HG02610 (cell line): Measurements from ENCODE around the gene MRPL10.

ENCODE experiments used
- ATAC-seq: cut with Tn5 transposase; IDR thresholded peaks from one replicate; pipeline ENCODE4 v1.9.1; 2021; ENCODE audit warnings: mild to moderate bottlenecking, moderate library complexity; ENCODE audit not compliant: unreplicated experiment

MRPL10 gene

DNA sequence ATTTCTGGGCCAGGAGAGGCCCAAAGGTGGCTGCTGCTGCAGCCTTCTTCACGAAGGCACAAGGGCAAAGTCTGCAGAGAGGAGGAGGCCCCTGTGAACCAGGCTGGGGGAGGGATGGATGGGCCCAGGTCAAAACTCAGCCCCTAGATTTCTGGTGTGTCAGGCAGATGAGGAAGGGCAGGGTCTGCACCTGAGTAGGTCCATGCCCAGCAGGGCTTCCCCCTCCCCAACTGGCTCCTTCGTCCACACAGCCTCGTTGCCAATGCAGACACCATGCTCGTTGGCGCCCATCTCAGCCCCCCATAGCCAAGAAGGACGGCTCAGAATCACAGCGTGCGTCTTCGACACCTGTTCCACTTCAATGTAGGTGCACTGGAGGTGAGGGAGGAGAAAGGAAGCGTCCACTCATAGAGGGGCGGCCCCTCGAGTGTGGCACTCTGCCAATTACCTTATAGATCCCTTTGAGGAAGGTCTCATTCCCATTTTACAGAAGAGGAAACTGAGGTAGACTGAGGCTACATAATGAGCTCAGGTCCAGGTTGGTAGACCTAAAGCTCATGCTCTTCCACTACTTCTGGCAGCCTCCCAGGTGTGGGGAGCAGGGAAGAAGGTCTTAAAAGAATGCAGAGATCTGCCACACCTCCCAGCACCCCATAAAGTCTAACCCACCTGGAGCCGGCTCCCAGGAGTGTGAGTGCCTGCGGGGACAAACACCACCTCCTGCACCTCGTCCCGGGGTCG, 8.8 kb upstream of the MRPL10 start:
- ATAC-seq = no peak

DNA sequence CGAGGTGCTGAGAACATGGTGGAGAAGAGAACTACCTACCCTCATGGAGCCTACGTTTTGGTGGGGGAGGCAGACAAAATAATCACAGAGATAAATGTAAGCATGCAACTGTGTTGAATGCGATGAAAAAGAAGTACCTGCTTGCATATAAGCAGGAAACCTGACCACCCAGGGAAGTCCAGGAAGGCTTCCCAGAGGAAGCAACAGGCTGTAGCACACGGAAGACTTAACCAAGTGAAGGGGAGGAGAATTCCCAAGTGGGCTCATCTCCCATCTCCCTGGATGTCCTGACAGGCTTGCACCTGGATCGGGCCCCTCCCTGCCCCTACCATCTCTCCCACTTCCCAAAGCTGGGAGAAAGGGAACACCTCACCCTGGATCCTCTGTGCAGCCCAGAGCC, 7.7 kb upstream of the MRPL10 start:
- no peak for ATAC-seq

- no peak for ATAC-seq
These were observed 7.3 kb upstream of the MRPL10 start for GRCh38 chr17:47838636-47839035.

DNA sequence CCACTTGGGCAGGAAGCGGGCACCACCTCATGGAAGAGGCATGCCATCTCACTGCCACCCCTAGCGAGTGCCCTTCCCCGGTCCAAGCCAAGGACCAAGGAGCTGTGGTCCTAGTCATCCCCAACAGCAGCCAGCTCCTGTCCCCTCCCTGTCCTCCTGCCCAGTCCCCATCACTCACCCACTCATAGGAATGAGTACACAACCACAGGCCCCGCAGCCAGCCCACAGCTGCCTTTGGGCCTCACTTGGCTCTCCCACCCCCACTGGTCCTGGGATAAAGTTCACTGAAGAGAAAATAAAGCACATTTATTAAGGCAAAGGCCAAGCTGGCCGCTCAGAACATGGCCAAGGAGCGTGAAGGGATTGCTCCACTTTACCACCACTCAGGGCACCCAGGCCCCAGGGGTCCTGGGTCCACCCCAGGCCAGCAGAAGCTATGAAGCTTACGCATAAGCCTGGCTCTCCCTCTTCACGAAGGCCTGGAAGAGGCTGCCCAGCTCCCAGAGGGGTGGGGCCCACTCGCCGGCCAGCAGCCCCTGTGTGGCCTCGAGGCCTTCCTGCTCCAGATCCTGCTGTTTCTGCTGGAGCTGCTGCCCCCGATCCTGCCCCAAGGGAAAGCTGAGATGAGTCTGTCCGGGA, 6.2 kb upstream of the MRPL10 start:
- ATAC-seq = no peak

DNA sequence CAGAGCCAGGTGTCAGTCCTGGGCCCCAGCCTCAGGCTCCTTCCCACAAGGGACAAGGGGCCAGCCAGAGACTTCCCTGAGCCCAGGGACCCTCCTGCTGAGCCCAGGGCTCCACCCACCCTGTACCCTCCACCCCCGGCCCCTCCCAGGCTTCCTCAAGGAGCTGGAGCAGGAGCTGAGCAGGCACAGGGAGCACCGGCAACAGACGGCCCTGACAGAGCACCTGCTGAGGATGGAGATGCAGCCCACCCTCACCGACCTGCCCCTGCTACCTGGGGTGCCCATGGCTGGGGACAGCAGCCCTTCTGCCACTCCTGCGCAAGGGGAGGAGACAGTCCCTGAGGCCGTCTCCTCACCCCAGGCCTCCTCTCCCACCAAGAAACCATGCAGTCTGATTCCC, 5.3 kb upstream of the MRPL10 start:
- ATAC-seq = no peak

DNA sequence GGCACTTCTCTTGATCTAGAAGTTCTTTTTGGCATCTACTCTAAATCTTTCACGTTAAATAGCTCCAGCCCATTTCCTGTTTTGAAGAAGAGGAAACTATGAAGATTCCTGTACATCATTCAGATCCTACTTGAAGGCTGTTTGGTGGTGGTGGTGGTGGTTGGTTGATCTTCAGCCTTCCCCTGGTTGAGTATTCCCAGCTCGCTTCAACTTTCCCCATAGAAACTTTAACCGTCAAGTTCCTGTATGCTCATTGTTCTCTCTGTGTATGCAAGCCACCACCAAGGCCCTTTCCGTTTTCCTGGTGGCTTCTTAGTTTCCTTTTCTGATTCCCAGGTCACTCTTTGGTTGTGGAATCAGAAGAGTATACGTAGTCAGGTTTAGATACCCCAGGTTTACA, 3.4 kb upstream of the MRPL10 start:
- ATAC-seq = no peak

- ATAC-seq = no peak
These were observed 590 bp upstream of the MRPL10 start for GRCh38 chr17:47831934-47832327.

DNA sequence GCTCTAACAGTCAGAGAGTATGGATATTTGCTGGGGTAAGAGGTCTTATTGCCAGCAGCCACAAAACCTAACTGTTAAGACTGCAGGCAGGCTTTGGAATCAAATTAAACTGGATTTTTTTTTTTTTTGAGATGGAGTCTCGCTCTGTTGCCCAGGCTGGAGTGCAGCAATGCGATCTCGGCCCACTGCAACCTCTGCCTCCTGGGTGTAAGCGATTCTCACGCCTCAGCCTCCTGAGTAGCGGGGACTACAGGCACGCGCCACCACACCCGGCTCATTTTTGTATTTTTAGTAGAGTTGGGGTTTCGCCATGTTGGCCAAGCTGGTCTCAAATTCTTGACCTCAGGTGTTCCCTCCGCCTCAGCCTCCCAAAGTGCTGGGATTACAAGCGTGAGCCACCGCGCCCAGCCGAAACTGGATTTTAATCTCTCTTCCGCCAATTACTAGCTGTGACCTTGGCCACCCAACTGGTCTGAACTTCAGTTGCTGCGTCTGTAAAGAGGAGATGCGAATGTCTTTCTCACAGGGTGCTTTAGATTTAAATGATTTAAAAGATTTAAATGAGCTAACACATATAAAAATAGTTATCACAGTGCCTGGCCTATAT, 842 bp downstream of the MRPL10 start:
- no peak for ATAC-seq

DNA sequence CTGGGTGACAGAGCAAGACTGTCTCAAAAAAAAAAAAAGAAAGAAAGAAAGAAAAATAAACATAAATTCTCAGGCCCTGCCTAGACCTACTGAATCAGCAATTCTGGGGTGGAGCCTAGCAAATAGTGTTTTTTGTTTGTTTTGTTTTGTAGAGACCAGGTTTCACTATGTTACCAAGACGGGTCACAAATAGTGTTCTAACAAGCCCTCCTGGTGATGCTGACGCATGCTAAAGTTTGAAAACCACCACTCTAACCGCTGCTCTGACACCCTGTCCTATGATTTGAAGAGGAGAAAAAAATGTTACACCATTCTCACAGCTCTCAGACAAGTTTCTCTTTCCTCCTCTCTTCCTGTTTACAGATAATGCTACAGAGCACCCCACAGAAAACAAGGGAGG, 1.5 kb downstream of the MRPL10 start:
- no peak for ATAC-seq

DNA sequence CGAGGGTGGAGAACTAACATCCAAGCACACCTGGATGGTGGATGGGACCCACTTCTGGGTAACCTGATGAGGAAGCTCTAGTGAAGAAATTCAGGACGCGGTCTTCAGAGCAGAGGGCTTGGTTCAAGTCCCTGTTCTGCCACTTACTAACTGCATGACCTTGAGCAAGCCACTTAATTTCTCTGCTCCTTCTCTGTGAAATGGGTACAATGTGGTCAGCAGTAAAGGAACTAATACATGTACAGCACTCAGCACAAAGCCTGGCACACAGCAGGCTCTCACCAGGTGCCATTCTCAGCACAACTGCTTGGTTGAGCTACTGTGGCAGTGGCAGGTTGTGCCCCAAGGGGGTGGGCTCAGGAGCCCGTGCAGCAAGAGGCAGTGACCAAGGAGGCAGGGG, 7.8 kb downstream of the MRPL10 start:
- no peak for ATAC-seq

GRCh38 chr17:47822785-47823184, 8.6 kb downstream of the MRPL10 start:
- ATAC-seq = no peak

GRCh38 chr17:47821424-47822391, 9.6 kb downstream of the MRPL10 start, which contains the start of gene OSBPL7:
TSS of gene OSBPL7 (minus strand) at chr17:47821794. CDS start at chr17:47820278, 1,516 bp downstream.
- peak; percentile 82 for ATAC-seq

DNA sequence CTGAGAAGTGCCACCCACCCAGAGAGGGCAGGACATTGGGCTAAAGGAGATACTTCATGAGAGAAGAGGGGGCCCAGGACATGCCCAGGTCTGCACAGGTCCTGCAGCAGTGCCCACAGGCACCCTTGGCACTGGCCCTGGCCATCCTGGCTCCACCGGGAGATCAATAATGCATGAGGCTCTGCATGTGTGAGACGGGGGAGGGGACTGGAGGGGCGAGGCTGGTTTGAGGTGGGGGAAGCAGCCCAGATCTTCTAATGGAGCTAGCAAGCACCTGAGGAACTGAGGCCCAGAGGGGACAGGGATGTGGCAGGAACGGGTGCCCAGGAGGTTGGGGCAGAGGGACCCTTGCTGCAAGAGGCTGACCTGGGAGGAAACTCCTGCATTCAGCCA, 10.3 kb downstream of the MRPL10 start:
- no peak for ATAC-seq

GRCh38 chr17:47820033-47820789, 11.1 kb downstream of the MRPL10 start:
- no peak for ATAC-seq

DNA sequence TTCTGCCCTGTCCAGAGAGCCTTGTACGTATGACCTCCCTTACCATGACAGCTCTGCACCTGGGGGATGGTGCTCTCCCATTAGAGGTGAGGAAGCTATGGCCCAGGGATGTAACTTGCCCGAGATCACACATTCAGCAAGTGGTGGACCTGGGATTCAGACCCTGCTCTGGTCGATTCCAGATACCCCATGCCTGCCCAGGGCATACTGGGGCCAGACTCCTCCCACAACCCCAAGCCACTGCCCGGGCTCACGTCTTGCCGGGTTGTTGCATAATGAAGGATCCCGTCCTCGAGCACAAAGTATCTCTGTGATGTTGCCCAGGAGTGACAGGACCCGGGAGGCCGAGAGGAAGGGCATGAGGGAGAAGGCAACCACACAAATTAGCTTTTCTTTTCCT, 11.9 kb downstream of the MRPL10 start:
- ATAC-seq = no peak

GRCh38 chr17:47818002-47818695, 13.2 kb downstream of the MRPL10 start:
- ATAC-seq = no peak

DNA sequence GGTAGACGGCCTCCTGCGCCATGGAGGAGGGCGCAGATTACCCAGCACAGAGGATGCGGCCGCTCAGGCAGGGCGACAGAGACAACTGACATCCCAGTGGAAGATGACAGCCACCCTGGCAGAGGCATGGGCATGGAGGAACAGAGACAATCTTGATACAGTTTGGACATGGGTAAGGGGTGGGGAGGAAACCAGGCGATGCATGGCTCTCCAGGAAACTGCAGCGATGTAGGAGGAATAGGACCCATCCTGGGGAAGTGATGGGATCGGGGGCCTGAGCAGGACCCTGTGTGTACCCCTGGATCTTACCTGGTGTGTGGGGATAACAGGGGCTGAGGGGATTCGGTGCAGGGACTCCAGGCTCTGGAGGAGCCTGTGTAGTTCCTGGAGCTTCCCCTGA, 14.4 kb downstream of the MRPL10 start:
- no peak for ATAC-seq

DNA sequence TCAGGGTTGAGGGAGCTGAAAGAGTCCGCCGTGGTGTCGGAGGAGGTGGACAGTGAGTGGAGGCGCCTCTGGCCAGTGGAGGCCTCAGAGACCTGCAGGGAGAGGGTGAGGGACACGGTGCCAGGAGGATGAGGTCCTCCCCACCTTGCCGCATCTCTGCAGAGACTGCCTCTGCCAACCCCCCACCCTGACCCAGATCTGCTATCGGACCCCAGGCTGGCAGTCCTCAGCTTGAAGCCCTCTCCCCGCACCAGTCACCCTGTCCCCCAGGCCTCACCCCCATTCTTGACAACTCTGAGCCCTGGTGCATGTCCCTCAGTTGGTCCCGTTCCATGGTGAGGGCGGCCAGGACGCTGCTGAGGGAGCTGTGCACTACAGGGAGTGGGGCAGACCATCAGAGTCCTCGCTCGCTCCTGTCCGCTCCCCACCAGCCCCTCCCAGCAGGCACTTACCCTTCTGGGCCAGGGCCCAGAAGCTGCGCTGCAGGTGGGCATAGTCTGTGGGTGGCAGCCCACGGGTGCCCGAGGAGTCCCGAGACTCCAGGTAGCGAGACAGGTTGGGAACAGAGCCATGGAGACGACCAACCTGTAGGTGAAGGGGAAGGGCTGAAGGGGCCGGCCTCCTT, 15.1 kb downstream of the MRPL10 start:
- no peak for ATAC-seq
